H7 (cell line): ENCODE measurements around the gene ZNF592. TPM values are rescaled to one million over a fixed set of nuclear protein-coding genes. Genes with fewer than 3 reads are reported as not detected.
"Not testable (repeated sequence)": the region's sequence is repeated elsewhere in the genome, so short reads cannot be mapped to it uniquely, and the experiment has no call there.

Source experiments
- DNase-seq: peaks from one replicate; pipeline ENCODE4 v3.0.0; 2012
- H3K27me3 ChIP-seq: 2 replicates; pipeline ENCODE4 v1.6.0; 2011; ENCODE audit warnings: mild to moderate bottlenecking, low read length; ENCODE audit not compliant: control insufficient read depth, insufficient read depth
- H3K36me3 ChIP-seq: replicated peaks from 2 replicates; pipeline ENCODE4 v1.5.1; 2011; ENCODE audit warnings: low read length; ENCODE audit not compliant: control insufficient read depth, insufficient read depth
- H3K4me3 ChIP-seq: 2 replicates; pipeline ENCODE4 v1.5.1; 2011; ENCODE audit warnings: low read depth, mild to moderate bottlenecking, control low read depth, low read length, moderate library complexity; ENCODE audit not compliant: insufficient read depth
- total RNA-seq: library from RNA; depleted of rRNA; stranded (reverse); fragments of >200 nt; shearing (Covaris generic); gene quantifications from 2 replicates; pipeline ENCODE4 v1.2.3, GENCODE V29; 2014

ZNF592 gene
- total RNA-seq, 1 experiment from 2014 or later: 17.0 TPM

DNA sequence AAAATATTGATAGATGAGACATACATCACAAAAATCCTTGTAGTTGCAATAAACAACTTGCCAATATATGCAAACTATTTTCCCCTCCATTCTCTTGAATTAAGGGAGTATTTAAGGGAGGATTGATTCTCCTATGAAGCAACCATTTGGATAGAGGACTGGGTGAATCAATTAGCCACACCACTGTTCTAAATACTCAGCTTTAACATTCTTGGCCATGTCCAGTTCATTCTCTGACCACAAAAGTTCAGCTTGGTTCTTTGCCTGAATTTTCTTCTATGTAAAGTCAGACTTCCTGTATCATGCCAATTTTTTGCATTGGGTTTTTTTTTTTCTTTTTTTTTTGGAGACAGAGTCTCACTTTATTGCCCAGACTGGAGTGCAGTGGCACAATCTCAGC is 16.6 kb upstream of the ZNF592 start:
- Histone ChIP-seq H3K4me3 (no peak overlapping the region), H3K36me3 (no peaks in the 10 kb centered on the region), H3K27me3 (no peaks in the 10 kb centered on the region)
- DNase-seq: no peak

DNA sequence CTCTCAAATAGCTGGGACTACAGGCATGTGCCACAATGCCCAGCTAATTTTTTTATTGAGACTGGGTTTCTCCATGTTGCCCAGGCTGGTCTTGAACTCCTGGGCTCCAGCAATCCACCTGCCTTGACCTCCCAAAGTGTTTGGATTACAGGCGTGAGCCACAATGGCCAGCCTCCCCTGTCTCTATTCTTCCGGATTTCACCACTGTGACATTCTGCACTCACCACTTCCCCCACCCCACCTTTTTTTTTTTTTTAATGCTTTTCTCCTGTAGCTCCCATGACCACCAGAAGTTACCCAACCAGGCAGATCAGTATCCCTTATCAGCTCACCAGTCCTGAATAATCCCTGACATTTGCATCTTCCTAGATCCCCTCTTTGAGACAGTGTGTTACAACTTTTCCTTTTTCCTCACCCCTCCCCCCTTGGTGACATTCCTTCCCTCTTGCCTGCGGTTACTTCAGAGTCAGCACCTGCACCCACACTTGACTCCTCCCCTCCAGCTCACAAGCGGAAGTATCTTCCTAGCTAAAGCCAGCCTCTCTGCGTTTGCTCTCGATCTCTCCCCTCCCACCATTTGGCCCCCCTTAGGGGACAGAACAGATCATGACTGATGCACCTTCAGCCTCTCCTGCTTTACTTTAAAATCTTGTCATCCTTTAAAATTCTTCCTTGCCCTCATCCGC is 13.5 kb upstream of the ZNF592 start:
- H3K4me3 ChIP-seq: peak overlapping the region; percentile 19
- no peaks in the 10 kb centered on the region for H3K36me3 ChIP-seq
- peak; percentile 89 for DNase-seq
- no peaks in the 10 kb centered on the region for H3K27me3 ChIP-seq

GRCh38 chr15:84735480-84736061 is 12.8 kb upstream of the ZNF592 start:
- not testable (repeated sequence) for H3K36me3 ChIP-seq, DNase-seq, H3K27me3 ChIP-seq
- peak overlapping the region; percentile 19 for H3K4me3 ChIP-seq

DNA sequence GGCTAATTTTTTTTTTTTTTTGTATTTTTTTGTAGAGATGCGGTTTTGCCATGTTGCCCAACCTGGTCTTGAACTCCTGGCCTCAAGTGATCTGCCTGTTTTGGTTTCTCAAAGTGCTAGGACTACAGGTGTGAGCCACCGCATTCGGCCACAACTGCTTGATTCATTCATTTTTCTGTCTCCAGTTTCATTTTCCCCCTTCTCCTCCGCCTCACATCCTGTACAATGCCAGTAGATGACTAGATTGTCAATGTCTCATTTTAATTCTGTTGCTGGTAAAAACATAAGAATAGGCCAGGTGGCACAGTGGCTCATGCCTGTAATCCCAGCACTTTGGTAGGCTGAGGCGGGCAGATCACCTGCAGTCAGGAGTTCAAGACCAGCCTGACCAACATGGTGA is 12.0 kb upstream of the ZNF592 start:
- Histone ChIP-seq H3K36me3 (no peaks in the 10 kb centered on the region), H3K27me3 (no peaks in the 10 kb centered on the region), H3K4me3 (no peak overlapping the region)
- DNase-seq: no peak

GRCh38 chr15:84737005-84737404 is 11.4 kb upstream of the ZNF592 start:
- DNase-seq: no peak
- Histone ChIP-seq H3K4me3 (no peak overlapping the region), H3K27me3 (no peaks in the 10 kb centered on the region), H3K36me3 (no peaks in the 10 kb centered on the region)

DNA sequence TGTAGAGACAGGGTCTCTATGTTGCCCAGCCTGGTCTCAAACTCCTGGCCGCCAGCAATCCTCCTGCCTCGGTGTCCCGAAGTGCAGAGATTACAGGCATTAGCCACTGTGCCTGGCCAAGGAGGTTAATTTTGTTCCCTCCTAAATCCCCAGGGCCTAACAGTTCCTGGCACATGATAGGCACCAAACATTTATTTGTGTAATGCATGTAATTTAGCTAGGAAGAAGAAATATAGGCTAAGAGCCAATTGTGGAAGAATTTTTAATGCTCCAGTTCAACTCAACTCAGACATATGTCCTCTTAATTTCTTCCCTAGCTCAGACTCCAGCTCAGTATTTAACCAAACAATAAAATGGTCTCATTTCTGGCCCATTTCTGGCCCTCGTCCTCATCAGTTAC is 7.7 kb upstream of the ZNF592 start:
- DNase-seq: no peak
- no peaks in the 10 kb centered on the region for H3K27me3 ChIP-seq

GRCh38 chr15:84741121-84741520 is 7.3 kb upstream of the ZNF592 start:
- DNase-seq: no peak
- Histone ChIP-seq H3K4me3 (no peak overlapping the region), H3K36me3 (no peaks in the 10 kb centered on the region), H3K27me3 (no peaks in the 10 kb centered on the region)

More for the DNA sequence above, 7.7 kb upstream of the ZNF592 start:
- Histone ChIP-seq H3K36me3 (no peaks in the 10 kb centered on the region), H3K4me3 (no peak overlapping the region)

- peak overlapping the region; percentile 77 for H3K4me3 ChIP-seq
- DNase-seq: peak; percentile 61
- no peaks in the 10 kb centered on the region for H3K27me3 ChIP-seq
- H3K36me3 ChIP-seq: no peaks in the 10 kb centered on the region
Observed at GRCh38 chr15:84747416-84748273, 747 bp upstream of the ZNF592 start.

DNA sequence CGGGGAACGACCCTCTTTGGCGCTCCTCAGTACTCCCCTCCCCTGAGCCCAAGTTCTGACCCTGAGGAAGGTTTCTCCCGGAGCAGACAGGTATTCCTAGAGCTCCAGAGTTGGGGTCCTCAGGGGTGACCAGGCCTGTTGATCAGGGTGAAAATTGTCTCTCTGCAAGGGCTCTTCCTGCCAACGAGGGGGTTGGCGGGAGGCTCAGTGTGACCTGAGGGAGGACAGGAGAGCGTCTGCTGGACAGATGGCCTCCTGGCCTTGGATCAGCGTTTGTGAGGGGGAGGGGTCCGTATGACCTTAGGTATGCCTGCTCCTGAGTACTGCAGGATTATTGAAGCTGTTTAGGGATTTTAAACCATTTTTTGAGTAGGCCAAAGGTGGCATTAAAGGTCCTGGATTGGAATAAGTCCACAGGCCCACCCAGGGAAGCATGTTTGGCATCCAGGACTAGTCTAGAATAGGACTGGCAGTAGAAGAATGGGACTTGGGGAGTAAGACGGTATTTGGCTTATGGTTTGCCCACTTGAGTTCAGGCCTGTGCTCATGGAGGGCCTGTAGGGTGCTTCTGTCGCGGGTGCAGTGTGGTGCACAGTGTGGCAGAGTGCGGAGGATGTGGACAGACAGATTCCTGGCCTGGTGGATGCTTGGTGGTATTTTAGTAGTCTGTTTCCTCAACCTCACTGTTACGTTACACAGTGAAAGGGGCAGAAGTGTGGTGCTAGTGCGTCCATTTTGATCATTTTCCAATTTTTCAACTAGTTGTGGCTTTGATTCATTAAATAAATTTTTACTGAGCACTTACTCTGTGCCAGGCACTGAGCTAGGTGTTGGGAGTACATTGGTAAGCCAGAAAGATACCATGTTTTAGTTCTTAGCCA is 959 bp downstream of the ZNF592 start:
- Histone ChIP-seq H3K36me3 (no peaks in the 10 kb centered on the region), H3K4me3 (peak overlapping the region; percentile 81), H3K27me3 (no peaks in the 10 kb centered on the region)
- peak; percentile 62 for DNase-seq

- Histone ChIP-seq H3K27me3 (no peaks in the 10 kb centered on the region), H3K36me3 (no peaks in the 10 kb centered on the region), H3K4me3 (no peak overlapping the region)
- DNase-seq: no peak
Observed at GRCh38 chr15:84750583-84751092, 2.2 kb downstream of the ZNF592 start.

DNA sequence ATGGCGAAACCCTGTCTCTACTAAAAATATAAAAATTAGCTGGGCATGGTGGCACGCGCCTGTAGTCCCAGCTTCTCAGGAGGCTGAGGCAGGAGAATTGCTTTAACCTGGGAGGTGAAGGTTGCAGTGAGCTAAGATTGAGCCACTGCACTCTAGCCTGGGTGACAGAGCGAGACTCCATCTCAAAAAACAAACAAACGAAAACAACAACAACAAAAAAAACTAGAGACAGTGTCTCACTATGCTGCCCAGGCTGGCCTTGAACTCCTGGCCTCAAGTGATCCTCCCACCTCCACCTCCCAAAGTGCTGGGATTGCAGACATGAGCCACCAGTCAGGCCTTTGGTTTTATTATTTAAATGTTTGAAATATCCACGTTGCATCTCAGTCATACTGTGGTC is 3.3 kb downstream of the ZNF592 start:
- not testable (repeated sequence) for DNase-seq, H3K4me3 ChIP-seq, H3K36me3 ChIP-seq, H3K27me3 ChIP-seq

- H3K36me3 ChIP-seq: no peaks in the 10 kb centered on the region
- H3K4me3 ChIP-seq: no peak overlapping the region
- H3K27me3 ChIP-seq: no peaks in the 10 kb centered on the region
- no peak for DNase-seq
Observed at GRCh38 chr15:84752195-84752594, 3.8 kb downstream of the ZNF592 start.

DNA sequence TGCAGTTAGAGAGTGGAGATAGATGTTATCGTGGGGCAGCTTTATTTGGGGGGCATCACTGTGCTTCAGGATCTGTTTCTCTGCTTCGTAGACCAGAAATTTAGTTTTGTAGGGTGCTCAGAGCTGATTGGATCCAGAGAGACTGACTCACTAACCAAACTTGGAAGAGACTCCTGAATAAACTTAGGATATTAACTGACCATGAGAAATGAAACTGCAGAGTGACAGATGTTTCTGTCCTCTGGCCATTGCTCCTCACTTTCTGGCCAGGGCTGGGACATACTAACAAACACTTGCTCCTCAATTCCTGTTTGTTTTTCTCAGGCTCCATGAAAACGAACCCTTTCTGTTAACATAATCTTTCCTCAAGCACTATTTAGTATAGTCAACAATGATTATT is 4.3 kb downstream of the ZNF592 start:
- no peak for DNase-seq
- Histone ChIP-seq H3K27me3 (no peaks in the 10 kb centered on the region), H3K36me3 (no peaks in the 10 kb centered on the region), H3K4me3 (no peak overlapping the region)

DNA sequence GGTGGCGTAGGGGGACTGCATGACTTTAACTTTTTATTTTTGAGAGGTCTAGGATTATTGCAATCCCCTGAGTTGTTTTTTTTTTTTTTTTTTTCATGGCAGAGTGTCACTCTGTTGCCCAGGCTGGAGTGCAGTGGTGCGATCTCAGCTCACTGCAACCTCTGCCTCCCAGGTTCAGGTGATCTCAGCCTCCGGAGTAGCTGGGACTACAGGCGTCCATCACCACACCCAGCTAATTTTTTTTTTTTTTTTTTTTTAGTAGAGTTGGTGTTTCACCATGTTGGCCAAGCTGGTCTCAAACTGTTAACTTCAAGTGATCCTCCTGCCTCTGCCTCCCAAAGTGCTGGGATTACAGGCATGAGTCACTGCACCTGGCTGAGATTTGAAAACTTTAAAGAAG is 6.5 kb downstream of the ZNF592 start:
- H3K36me3 ChIP-seq, H3K4me3 ChIP-seq, H3K27me3 ChIP-seq, DNase-seq: not testable (repeated sequence)
